NB4 (cell line): ENCODE results near the gene ARHGAP22.
"Not testable (repeated sequence)": the region's sequence is repeated elsewhere in the genome, so short reads cannot be mapped to it uniquely, and the experiment has no call there.

ENCODE experiments used
- DNase-seq: peaks from one replicate; pipeline ENCODE4 v3.0.0; 2010; ENCODE audit warnings: low read depth
- H3K4me3 ChIP-seq: one replicate; pipeline ENCODE4 v1.5.1; 2011; ENCODE audit warnings: mild to moderate bottlenecking, low read depth, low read length, moderate library complexity
- MAX ChIP-seq: IDR thresholded peaks from 2 replicates; pipeline ENCODE4 v1.6.1; 2011; ENCODE audit warnings: low read depth, low read length
- MYC ChIP-seq: IDR thresholded peaks from 2 replicates; pipeline ENCODE4 v1.6.1; 2011; ENCODE audit warnings: low read depth, low read length
- POLR2A ChIP-seq: IDR thresholded peaks from 2 replicates; pipeline ENCODE4 v1.6.1; 2011; ENCODE audit warnings: mild to moderate bottlenecking; ENCODE audit not compliant: insufficient read length; ENCODE audit errors: extremely low read depth
- TF ChIP-seq, protein P1 (sequence below): IDR thresholded peaks from one replicate; pipeline ENCODE4 v1.5.1; 2012; ENCODE audit warnings: low read depth, low read length

The ARHGAP22 gene

GRCh38 chr10:48651293-48651692 is 46.4 kb upstream of the ARHGAP22 start:
- no peak for DNase-seq
- H3K4me3 ChIP-seq = no peak overlapping the region
- TF ChIP-seq, protein P1, sequence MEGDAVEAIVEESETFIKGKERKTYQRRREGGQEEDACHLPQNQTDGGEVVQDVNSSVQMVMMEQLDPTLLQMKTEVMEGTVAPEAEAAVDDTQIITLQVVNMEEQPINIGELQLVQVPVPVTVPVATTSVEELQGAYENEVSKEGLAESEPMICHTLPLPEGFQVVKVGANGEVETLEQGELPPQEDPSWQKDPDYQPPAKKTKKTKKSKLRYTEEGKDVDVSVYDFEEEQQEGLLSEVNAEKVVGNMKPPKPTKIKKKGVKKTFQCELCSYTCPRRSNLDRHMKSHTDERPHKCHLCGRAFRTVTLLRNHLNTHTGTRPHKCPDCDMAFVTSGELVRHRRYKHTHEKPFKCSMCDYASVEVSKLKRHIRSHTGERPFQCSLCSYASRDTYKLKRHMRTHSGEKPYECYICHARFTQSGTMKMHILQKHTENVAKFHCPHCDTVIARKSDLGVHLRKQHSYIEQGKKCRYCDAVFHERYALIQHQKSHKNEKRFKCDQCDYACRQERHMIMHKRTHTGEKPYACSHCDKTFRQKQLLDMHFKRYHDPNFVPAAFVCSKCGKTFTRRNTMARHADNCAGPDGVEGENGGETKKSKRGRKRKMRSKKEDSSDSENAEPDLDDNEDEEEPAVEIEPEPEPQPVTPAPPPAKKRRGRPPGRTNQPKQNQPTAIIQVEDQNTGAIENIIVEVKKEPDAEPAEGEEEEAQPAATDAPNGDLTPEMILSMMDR = no peak
- TF ChIP-seq MAX (no peak), MYC (no peak), POLR2A (no peak)

- DNase-seq = peak; percentile 44
- no peak for TF ChIP-seq MYC
- TF ChIP-seq, protein P1 = peak; percentile 29
- no peak overlapping the region for H3K4me3 ChIP-seq
Measured at GRCh38 chr10:48649349-48649944, 44.6 kb upstream of the ARHGAP22 start.

DNA sequence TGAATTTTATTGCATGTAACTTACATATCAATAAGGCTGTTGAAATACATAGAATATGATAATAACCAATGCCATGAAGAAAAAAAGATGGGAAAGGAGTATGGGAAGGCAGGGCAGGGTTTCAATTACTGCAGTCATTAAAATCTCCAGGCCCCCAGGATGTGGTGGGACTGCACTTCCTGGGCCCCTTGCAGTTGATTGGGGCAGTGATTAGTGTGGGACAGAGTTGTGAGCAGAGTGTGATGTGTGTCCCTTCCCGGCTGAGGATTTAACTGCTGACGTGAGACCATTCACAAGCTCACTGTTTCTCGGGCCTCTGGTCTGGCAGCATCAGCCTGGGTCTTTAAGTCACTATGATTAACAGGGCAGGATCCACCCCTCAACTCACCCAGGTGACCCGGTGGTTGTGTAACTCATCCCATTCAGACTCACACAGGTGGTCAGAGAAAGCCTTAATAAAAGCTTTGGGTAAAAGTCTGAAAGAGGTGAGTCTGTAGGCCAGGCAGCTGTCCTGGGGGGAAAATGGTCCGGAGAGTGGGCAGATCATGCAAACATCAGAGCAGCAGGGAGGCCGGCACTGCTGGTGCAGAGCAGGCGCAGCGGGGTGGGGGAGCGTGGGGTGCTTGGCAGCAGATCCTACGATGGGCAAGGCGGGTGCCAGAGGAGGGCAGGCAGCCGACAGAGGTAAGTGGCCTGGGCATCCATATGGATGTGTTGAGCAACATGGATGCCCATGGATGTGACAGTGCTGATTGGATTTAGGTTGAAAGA is 43.5 kb upstream of the ARHGAP22 start:
- no peak for TF ChIP-seq MAX
- TF ChIP-seq, protein P1 = no peak
- no peak for TF ChIP-seq MYC
- TF ChIP-seq POLR2A = no peak
- H3K4me3 ChIP-seq = no peak overlapping the region
- no peak for DNase-seq

GRCh38 chr10:48647073-48647472 is 42.2 kb upstream of the ARHGAP22 start:
- not testable (repeated sequence) for DNase-seq, H3K4me3 ChIP-seq

DNA sequence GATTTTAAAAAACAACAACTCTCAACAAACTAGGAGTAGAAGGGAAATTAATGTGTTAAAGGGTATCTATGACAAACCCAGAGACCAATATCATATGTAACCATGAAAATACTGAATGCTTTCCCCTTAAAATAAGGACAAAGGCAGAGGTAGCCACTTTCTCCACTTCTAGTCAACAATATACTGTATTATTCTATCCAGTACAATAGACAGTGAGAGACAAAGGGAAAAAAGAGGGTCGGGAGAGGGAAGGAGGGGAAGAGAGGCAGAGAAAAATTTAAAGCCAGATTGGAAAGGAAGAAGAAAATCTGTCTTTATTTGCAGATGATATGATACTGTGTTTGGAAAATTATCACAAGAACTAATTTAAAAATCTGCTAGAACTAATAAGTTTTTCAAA is 40.7 kb upstream of the ARHGAP22 start:
- H3K4me3 ChIP-seq = no peak overlapping the region
- no peak for TF ChIP-seq MAX
- TF ChIP-seq POLR2A = no peak
- no peak for TF ChIP-seq MYC
- TF ChIP-seq, protein P1 = no peak
- DNase-seq = no peak

DNA sequence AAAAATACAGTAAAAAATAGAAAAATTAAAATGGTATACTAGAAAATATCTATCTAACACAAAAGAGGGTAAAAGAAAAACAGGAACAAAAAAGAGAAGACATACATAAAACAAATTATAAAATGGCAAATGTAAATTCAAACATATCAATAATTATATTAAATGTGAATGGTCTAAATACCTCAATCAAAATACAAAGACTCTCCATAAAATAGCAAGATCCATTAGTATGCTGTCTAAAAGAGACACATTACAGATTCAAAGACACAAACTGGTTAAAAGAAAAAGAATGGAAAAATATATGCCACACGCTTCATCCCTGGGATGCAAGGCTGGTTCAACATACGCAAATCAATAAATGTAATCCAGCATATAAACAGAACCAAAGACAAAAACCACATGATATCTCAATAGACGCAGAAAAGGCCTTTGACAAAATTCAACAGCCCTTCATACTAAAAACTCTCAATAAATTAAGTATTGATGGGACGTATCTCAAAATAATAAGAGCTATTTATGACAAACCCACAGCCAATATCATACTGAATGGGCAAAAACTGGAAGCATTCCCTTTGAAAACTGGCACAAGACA is 36.3 kb upstream of the ARHGAP22 start:
- H3K4me3 ChIP-seq, DNase-seq: not testable (repeated sequence)

- DNase-seq = no peak
- no peak for TF ChIP-seq MYC
- TF ChIP-seq, protein P1 = no peak
- no peak for TF ChIP-seq POLR2A
- TF ChIP-seq MAX = no peak
- no peak overlapping the region for H3K4me3 ChIP-seq
Measured at GRCh38 chr10:48640326-48640725, 35.5 kb upstream of the ARHGAP22 start.
